Hematopoietic multipotent progenitor cell treated with erythropoietin and hydrocortisone succinate and interleukin-3 and kit ligand, for 17 days (in vitro differentiated cells): Measurements from ENCODE around the gene FN1.

Source experiments
- DNase-seq: peaks from one replicate; pipeline ENCODE4 v3.0.0-alpha.2; 2015; ENCODE audit warnings: low spot score

The FN1 gene

GRCh38 chr2:215441560-215442400, 5.9 kb upstream of the FN1 start:
- no peak for DNase-seq

DNA sequence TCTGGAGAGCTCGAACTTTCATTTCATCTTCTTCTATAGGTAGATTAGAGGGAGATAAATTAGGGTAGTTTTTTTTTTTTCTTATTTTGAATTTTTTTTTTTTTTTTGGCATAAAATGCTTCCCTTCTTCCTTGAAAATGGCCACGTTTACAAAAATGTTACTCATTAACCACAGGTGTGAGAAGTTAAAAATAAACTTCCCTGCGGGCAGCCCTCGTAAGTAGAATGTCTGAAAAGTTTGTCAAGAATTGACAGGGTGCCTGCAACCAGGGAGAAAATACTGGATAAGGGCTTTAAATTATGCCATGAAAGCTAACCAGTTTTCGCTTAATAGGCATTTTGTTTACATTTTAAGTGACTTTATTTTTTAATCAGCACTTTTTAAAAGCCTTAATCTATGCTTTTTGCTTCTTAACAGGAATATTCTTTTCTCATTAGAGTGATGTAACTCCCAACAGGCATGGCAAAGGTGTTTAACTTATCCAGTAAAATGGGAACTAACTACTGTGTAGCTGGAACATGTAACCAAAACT, 4.2 kb upstream of the FN1 start:
- DNase-seq = no peak

DNA sequence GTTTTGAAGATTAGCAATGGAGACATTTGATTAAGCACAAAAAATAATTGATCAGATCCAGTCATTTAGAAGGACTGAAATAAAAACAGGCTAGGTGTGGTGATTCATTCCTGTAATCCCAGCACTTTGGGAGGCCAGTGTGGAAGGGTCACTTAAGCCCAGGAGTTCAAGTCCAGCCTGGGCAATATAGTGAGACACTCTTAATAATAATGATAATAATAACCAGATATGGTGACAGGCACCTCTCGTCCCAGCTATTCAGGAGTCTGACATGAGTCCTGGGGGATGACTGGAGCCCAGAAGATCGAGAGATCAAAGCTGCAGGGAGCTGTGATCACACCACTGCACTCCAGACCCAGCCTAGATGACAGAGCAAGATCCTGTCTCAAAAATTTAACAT, 3.5 kb upstream of the FN1 start:
- DNase-seq = no peak

DNA sequence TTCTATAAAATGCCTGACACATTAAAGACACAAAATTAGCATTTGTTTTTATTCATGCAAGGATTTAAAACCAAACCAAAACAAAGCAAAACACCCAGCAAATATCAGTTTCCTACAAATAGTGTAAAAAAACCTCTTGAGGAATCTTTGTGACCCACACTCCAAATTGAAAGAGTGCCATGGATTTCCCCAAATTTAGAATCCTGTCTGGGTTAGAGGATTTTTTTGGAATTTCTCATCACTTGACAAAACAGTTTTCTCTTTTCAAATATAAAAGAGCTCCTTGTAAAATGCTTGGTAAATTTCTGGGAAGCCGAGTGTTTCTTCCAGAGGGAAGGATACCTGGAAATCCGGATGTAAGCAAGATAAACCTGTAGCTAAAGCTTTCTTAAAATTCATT, 1.7 kb upstream of the FN1 start:
- DNase-seq = no peak

DNA sequence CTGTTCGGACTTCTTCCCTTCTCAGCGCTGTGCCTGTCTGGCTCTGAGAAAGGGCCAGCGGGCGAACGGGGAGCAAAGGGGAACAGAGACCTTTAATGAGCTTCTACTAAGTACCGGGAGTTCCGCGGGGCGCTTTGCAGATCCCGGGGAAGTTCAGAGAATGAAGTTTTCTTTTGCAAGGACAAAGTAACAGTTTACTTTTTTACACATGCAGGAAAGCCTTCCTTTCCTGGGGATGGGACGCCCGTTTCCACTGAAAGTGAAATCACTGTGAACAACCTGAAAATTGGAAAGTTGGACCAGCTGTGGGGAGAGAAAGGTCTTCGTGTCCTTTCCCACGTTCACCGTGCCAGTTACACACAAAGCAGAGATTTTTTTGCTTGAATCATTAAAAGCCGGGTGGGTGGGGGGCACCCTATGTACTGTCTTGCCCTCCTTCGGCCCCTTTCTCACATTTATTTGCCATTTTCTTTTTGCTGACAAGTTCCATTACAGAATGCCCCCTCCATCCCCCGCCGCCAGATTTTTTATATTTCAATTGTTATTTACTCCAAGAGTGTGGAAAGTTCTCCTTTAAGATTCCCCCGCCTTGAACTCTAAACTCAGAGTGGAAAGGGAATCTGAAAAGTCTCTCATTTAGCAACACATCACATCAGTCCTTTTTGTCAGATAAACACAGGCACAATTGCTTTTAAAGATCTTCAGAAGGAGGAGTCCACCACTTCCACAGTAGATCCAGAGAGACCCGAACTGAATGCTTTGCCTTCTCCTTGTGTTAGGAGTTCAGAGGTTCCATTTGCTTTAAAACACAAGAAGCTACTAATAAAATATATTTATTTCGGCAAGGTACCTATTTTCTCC, 1.1 kb upstream of the FN1 start:
- DNase-seq = no peak

DNA sequence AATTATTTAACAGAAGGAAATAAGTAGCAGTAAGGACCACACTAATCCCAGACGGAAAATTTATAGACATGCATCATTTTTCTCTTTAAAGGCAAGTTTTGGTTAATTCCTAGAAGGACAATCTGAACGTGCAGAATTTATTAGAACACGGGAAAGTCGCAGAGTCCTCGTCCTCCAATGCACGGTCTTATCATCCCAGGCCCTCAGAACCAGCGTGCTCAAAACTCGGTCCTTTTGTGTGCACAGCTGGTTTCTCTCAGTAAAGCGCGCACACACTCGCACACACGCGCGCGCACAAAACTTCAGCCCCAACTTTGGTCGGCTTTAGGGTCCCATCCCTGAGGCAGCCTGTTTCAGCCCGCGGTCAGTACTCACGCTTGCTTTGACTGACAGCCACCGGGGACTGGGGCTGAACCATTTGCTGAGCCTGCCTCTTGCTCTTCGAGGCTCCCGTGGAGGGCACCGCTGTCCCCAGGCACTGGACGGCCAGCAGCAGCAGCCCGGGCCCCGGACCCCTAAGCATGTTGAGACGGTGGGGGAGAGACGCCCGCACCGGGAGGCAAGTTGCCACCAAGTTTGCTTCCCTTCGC, 493 bp downstream of the FN1 start:
- DNase-seq = no peak

GRCh38 chr2:215434447-215435279, 1.2 kb downstream of the FN1 start:
- no peak for DNase-seq

DNA sequence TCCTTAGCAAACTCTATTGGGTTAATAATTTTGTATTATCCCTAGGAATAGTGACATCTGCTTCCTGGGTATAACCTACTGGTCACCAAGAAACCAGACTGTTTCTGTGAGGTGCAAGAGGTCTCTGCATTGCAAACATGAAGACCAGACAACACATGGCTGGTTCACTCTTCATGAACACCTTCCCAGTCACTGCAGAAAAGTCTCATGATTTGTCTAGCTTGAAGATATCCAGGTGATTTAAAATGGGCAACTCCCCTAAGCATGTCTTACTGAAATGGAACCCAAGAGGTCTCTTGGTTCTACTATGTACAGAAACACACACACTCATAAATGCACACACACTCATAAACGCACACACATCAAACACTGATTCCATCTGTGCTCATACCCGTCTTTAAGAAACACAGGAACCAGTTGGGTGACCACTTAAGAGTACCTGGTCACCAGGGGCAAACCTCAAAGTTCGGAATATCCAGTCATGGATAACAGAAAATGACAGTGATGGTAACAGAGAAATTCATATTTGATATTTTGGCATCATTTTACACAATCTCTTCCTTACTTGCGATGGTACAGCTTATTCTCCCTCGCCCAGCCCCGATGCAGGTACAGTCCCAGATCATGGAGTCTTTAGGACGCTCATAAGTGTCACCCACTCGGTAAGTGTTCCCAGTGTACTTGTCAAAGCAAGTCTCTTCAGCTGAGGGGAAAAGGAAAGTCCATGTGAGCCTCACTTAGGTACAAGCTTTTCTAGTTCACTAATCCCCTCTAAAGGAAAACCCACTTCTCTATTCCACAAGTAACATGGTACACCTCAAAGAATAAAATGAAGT, 2.9 kb downstream of the FN1 start:
- no peak for DNase-seq

GRCh38 chr2:215431778-215432758, 3.8 kb downstream of the FN1 start:
- DNase-seq = no peak

- DNase-seq = no peak
Observed at GRCh38 chr2:215431290-215431689, 4.6 kb downstream of the FN1 start.

DNA sequence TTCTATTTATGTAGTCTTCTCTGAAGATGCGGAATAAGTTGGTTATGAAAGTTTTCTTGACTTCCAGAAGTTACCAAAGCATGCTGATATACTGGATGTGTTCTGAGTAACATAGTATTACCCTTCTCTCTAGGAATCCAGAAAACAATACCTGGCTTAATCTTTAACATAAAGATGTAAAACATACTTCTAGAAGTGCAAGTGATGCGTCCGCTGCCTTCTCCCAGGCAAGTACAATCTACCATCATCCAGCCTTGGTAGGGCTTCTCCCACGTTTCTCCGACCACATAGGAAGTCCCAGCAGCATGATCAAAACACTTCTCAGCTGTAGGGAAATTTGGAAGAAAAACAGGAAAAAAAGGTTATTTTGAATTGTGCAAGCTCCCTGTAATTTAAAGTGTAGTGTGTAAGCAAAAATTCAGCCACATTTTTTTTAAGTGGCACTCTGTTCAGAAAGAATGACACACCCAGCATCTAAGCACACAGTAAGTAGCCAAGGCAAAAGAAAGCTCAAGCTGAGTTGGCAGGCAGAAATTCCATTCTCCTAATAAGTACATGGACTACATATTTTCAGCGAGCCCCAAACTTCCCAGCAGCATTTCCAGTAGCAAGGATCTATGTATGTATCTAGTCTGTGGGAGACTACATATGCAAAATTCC, 5.2 kb downstream of the FN1 start:
- no peak for DNase-seq

DNA sequence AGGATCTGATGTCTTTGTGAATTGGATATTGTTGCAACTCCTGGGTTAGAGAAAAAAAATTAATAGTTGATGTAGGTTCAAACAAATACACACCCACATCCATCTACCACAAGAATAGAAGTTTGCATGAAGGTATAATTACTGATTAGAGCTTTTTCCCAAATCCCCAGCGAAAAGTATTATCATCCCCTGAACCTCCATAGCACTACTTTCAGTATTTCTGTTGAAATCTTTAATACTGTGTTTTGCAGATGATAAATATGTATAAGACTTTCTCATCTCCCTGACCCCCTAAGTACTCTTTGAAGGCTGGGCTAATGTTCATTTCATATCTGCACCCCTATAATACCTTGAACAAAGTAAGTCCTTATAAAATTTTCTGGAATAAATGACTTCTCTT, 6.4 kb downstream of the FN1 start:
- DNase-seq = no peak

DNA sequence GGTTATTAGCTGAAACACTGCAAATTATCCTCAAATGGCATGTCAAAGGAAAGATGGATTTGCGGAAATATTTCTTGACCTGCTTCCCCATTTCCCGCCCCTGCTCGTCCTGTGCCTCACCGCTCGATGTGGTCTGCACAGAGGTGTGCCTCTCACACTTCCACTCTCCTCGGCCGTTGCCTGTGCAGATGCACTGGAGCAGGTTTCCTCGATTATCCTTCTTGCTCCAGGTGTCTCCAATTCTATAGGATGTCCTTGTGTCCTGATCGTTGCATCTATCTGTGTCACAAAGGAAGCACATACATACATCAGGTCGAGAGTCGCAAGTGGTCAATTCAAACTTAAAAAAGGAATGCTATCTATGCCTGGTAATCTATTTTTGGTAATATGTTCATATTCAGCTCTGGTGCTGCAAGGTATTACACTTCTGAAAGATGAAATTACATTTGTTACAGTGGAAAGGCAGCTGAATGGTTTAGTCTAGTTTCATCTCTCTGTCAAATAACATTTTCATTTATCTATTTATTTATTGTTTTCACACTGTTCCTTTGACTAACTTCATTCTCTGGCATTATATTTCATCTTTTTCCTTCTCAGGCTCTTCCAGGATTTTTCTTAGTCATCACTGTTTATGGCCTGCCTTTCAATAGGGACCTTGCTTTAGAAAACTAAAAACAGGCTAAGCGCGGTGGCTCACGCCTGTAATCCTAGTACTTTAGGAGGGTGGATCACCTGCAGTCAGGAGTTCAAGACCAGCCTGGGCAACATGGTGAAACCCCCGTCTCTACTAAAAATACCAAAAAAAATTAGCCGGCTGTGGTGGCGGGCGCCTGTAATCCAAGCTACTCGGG, 7.6 kb downstream of the FN1 start:
- no peak for DNase-seq

DNA sequence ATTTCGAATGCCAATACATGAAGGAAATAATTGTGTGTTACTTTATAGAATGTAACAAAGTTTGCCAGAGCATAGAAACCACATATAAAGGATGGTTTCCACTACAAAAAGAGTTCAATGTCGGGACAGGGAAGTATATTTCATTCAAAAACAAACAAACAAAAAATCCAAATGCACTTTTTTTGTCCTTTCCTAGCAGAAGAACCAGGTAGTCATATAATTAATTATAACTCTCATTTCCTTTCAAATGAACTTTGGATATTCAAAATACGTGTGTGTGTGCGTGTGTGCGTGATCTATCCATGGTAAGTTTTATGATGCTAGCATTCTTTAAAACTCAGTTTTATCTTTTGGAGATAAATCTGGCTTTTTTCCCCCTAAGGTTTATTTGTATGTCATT, 8.3 kb downstream of the FN1 start:
- no peak for DNase-seq

- DNase-seq = no peak
Observed at GRCh38 chr2:215425021-215425782, 10.7 kb downstream of the FN1 start.

- DNase-seq = no peak
Observed at GRCh38 chr2:215423928-215424540, 11.8 kb downstream of the FN1 start.

DNA sequence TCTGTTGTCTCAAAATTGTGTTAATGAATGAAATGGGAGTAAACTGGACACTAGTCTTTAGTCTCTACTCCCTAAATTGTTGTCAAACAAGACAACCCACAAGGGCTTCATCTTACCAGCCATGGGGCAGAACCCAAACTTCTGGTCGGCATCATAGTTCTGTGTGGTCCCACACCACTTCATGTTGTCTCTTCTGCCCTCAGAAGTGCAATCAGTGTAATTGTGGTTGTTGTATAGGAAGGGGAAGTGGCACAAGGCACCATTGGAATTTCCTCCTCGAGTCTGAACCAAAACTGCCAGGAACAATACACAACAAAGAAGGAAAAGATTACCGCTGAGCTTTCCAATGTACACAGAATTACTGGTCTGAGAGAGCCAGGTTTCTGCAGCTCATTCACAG, 12.6 kb downstream of the FN1 start:
- no peak for DNase-seq
